Mesodermal cell (in vitro differentiated cells): ENCODE data around the gene CHRNB1.

Experiments used
- H3K27ac ChIP-seq: 2 replicates; pipeline ENCODE4 v1.7.0; 2013; ENCODE audit warnings: mild to moderate bottlenecking, low read depth, low read length, moderate library complexity; ENCODE audit not compliant: severe bottlenecking
- H3K36me3 ChIP-seq: 2 replicates; pipeline ENCODE4 v1.7.1; 2013; ENCODE audit warnings: mild to moderate bottlenecking, low read length, moderate library complexity; ENCODE audit not compliant: control insufficient read depth, insufficient read depth
- H3K4me1 ChIP-seq: one replicate; pipeline ENCODE4 v1.7.1; 2013; ENCODE audit warnings: mild to moderate bottlenecking, low read length; ENCODE audit not compliant: insufficient read depth, control insufficient read depth, poor library complexity, severe bottlenecking
- H3K4me3 ChIP-seq: 2 replicates; pipeline ENCODE4 v1.7.0; 2013; ENCODE audit warnings: low read length, control low read depth, mild to moderate bottlenecking; ENCODE audit not compliant: insufficient read depth, poor library complexity, severe bottlenecking; ENCODE audit errors: extremely low read depth
- H3K9me3 ChIP-seq: 2 replicates; pipeline ENCODE4 v1.7.1; 2013; ENCODE audit warnings: mild to moderate bottlenecking, low read length, moderate library complexity; ENCODE audit not compliant: control insufficient read depth
- WGBS, 2 experiments: methylation state at CpG; one replicate each; pipeline ENCODE4 v1.1.5; 2013; ENCODE audit warnings: missing lambda C conversion rate in 2 of 2; ENCODE audit not compliant: insufficient coverage in 2 of 2; 5-methylcytosine and 5-hydroxymethylcytosine counted together

The CHRNB1 gene

GRCh38 chr17:7460850-7461660, 16.2 kb downstream of the CHRNB1 start:
- no peaks in the 10 kb centered on the region for H3K4me1 ChIP-seq
- H3K27ac ChIP-seq = no peak overlapping the region
- 87 to 88% methylated on average over 5 to 7 of the region's 7 CpGs for WGBS, 2 experiments
- H3K36me3 ChIP-seq = peaks cover 38% of the 10 kb centered on the region
- no peak overlapping the region for H3K4me3 ChIP-seq
- H3K9me3 ChIP-seq = no peaks in the 10 kb centered on the region

GRCh38 chr17:7462474-7463371, 17.9 kb downstream of the CHRNB1 start:
- no peaks in the 10 kb centered on the region for H3K4me1 ChIP-seq
- peaks cover 53% of the 10 kb centered on the region for H3K36me3 ChIP-seq
- no peak overlapping the region for H3K4me3 ChIP-seq
- WGBS, 2 experiments = 93 to 97% methylated on average over 33 to 36 of the region's 44 CpGs
- H3K27ac ChIP-seq = no peak overlapping the region
- H3K9me3 ChIP-seq = no peaks in the 10 kb centered on the region

- Histone ChIP-seq H3K9me3 (no peaks in the 10 kb centered on the region), H3K27ac (no peak overlapping the region), H3K4me3 (no peak overlapping the region), H3K4me1 (no peaks in the 10 kb centered on the region), H3K36me3 (peaks cover 55% of the 10 kb centered on the region)
- WGBS, 2 experiments = 96 to 97% methylated on average over 10 of the region's 14 CpGs
These were observed 18.5 kb downstream of the CHRNB1 start for GRCh38 chr17:7463372-7463846.

GRCh38 chr17:7464081-7464480, 19.2 kb downstream of the CHRNB1 start:
- Histone ChIP-seq H3K4me3 (no peak overlapping the region), H3K9me3 (no peaks in the 10 kb centered on the region), H3K36me3 (peaks cover 55% of the 10 kb centered on the region), H3K27ac (no peak overlapping the region), H3K4me1 (no peaks in the 10 kb centered on the region)
- WGBS, 2 experiments = 100% methylated on average over 1 to 2 of the region's 9 CpGs

GRCh38 chr17:7465597-7466275, 20.9 kb downstream of the CHRNB1 start:
- Histone ChIP-seq H3K27ac (no peak overlapping the region), H3K36me3 (peaks cover 55% of the 10 kb centered on the region), H3K9me3 (no peaks in the 10 kb centered on the region), H3K4me1 (no peaks in the 10 kb centered on the region), H3K4me3 (no peak overlapping the region)
- WGBS, 2 experiments = 97 to 99% methylated on average over 25 to 27 of the region's 33 CpGs

GRCh38 chr17:7466318-7466638, 21.4 kb downstream of the CHRNB1 start:
- WGBS, 2 experiments = 96 to 100% methylated on average over 4 to 5 of the region's 9 CpGs
- no peak overlapping the region for H3K27ac ChIP-seq
- no peak overlapping the region for H3K4me3 ChIP-seq

GRCh38 chr17:7466639-7467341, 21.9 kb downstream of the CHRNB1 start:
- H3K36me3 ChIP-seq = peaks cover 54% of the 10 kb centered on the region
- H3K9me3 ChIP-seq = no peaks in the 10 kb centered on the region
- no peaks in the 10 kb centered on the region for H3K4me1 ChIP-seq
- no peak overlapping the region for H3K27ac ChIP-seq
- WGBS, 2 experiments = 91 to 92% methylated on average over 14 to 15 of the region's 16 CpGs
- H3K4me3 ChIP-seq = no peak overlapping the region

More at GRCh38 chr17:7466318-7466638, 21.4 kb downstream of the CHRNB1 start:
- H3K4me1 ChIP-seq = no peaks in the 10 kb centered on the region
- peaks cover 52% of the 10 kb centered on the region for H3K36me3 ChIP-seq
- no peaks in the 10 kb centered on the region for H3K9me3 ChIP-seq

GRCh38 chr17:7467498-7467897, 22.6 kb downstream of the CHRNB1 start:
- H3K4me1 ChIP-seq = no peaks in the 10 kb centered on the region
- H3K36me3 ChIP-seq = peaks cover 48% of the 10 kb centered on the region
- no peak overlapping the region for H3K4me3 ChIP-seq
- WGBS, 2 experiments = 80 to 100% methylated on average over 1 of the region's 3 CpGs
- no peaks in the 10 kb centered on the region for H3K9me3 ChIP-seq
- H3K27ac ChIP-seq = no peak overlapping the region

- H3K27ac ChIP-seq = no peak overlapping the region
- H3K36me3 ChIP-seq = peaks cover 41% of the 10 kb centered on the region
- no peak overlapping the region for H3K4me3 ChIP-seq
- WGBS, 2 experiments = 97 to 100% methylated on average over 9 of the region's 11 CpGs
- no peaks in the 10 kb centered on the region for H3K4me1 ChIP-seq
- no peaks in the 10 kb centered on the region for H3K9me3 ChIP-seq
These were observed 23.4 kb downstream of the CHRNB1 start for GRCh38 chr17:7468290-7468689.

GRCh38 chr17:7468804-7469389, 24.0 kb downstream of the CHRNB1 start:
- H3K27ac ChIP-seq = no peak overlapping the region
- H3K9me3 ChIP-seq = no peaks in the 10 kb centered on the region
- 95 to 97% methylated on average over 8 to 9 of the region's 12 CpGs for whole genome bisulfite sequencing, 2 experiments
- H3K4me3 ChIP-seq = no peak overlapping the region
- H3K36me3 ChIP-seq = peaks cover 34% of the 10 kb centered on the region
- H3K4me1 ChIP-seq = no peaks in the 10 kb centered on the region
